Suprapubic skin (tissue), 4 donors: ENCODE measurements around the gene DIP2C. TPM values are rescaled to one million over a fixed set of nuclear protein-coding genes. Genes with fewer than 3 reads are reported as not detected.
"Not testable (repeated sequence)": the region's sequence is repeated elsewhere in the genome, so short reads cannot be mapped to it uniquely, and the experiment has no call there.

Experiments used
- DNase-seq, 2 donors: peaks; one replicate each; pipeline ENCODE4 v3.0.0-alpha.2; 2019; ENCODE audit warnings: low spot score in 2 of 2
- H3K27ac ChIP-seq: fragments of 200-600 bp; sonication (generic); one replicate; pipeline ENCODE4 v1.5.1; 2019
- H3K27me3 ChIP-seq: fragments of 200-600 bp; sonication (generic); one replicate; pipeline ENCODE4 v1.5.1; 2019
- H3K36me3 ChIP-seq: fragments of 200-600 bp; sonication (generic); one replicate; pipeline ENCODE4 v1.5.1; 2019
- H3K4me1 ChIP-seq: fragments of 200-600 bp; sonication (generic); one replicate; pipeline ENCODE4 v1.5.1; 2019
- H3K4me3 ChIP-seq: fragments of 200-600 bp; sonication (generic); one replicate; pipeline ENCODE4 v1.5.1; 2019; ENCODE audit warnings: mild to moderate bottlenecking
- H3K9me3 ChIP-seq: fragments of 200-600 bp; sonication (generic); one replicate; pipeline ENCODE4 v1.5.1; 2019
- EP300 ChIP-seq: sonication (generic); formaldehyde crosslinking; IDR thresholded peaks from one replicate; pipeline ENCODE4 v1.6.1; 2017; ENCODE audit warnings: antibody characterized with exemption
- POLR2A ChIP-seq, 2 donors: fragments of 450-650 bp; IDR thresholded peaks; one replicate each; pipeline ENCODE4 v1.6.1; 2017; ENCODE audit warnings: antibody characterized with exemption in 2 of 2, mild to moderate bottlenecking in 2 of 2, moderate library complexity in 2 of 2
- POLR2AphosphoS5 ChIP-seq, 3 donors: sonication (generic); formaldehyde crosslinking; IDR thresholded peaks; one replicate each; pipeline ENCODE4 v1.6.1; 2017; ENCODE audit warnings: antibody characterized with exemption in 3 of 3
- WGBS: methylation state at CpG from one replicate; pipeline ENCODE4 v1.1.5; 2018; 5-methylcytosine and 5-hydroxymethylcytosine counted together
- total RNA-seq, 4 donors: library from RNA; depleted of rRNA; stranded (reverse); fragments of >200 nt; gene quantifications; one replicate each; pipeline ENCODE4 v1.1.0, GENCODE V29; 2016
- TF ChIP-seq, protein P1 (sequence below), 2 donors: fragments of 200-600 bp in 1 of 2; fragments of 450-650 bp in 1 of 2; sonication (generic) in 1 of 2; IDR thresholded peaks; one replicate each; pipeline ENCODE4 v1.5.1; 2016 to 2019; ENCODE audit warnings: antibody characterized with exemption in 2 of 2, mild to moderate bottlenecking in 1 of 2, moderate library complexity in 1 of 2

The DIP2C gene
- total RNA-seq, 4 donors from 2014 or later: 6.7 to 23.3 (median 14.7) TPM

DNA sequence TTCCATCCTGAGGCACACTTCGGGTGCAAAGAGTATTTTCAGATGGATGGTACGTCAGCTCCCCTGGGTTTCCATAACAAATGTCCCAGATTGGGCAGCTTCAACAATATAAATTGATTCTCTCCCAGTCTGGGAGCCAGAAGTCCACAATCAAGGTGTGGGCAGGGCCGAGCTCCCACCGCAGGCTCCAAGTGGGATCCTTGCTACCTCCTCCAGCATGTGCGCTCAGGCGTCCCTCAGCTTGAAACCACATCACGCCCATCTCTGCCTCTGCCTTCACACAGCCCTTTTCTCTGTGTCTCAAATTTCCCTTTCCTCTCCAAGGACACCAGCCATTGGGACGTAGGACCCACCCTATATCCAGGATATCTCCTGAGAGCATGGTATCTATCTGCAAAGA, 153.5 kb downstream of the DIP2C start:
- H3K4me3 ChIP-seq: no peak overlapping the region
- no peaks in the 10 kb centered on the region for H3K4me1 ChIP-seq
- peak in 1 of 2 donors; percentile 29 for DNase-seq
- WGBS: 92% methylated on average over 8 of the region's 8 CpGs
- H3K9me3 ChIP-seq: no peaks in the 10 kb centered on the region
- no peak overlapping the region for H3K27ac ChIP-seq
- TF ChIP-seq POLR2AphosphoS5 (IDR thresholded peaks at IDR 0.05) (no peak), POLR2A (IDR thresholded peaks at IDR 0.05) (no peak), EP300 (no peak)
- H3K27me3 ChIP-seq: no peaks in the 10 kb centered on the region
- no peaks in the 10 kb centered on the region for H3K36me3 ChIP-seq

DNA sequence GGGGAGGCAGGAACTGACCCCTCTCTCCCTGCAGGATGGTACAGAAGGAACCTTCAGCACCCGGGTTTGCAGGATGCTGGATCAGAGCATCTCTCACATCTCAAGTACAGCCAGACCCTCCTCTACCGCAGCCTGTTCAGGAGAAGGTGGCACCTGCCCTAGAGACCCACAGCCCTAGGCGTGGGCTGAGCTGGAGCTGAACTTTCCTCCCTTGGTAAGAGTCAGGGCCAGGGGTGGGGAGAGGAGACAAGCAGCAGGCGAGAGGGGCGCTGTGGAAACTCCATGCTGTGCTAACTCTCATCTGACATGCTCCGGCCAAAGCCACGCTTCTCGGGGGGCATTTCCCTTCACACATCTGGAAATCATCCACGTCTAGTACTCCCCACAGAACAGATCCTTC, 154.4 kb downstream of the DIP2C start:
- no peak overlapping the region for H3K27ac ChIP-seq
- no peaks in the 10 kb centered on the region for H3K36me3 ChIP-seq
- no peaks in the 10 kb centered on the region for H3K27me3 ChIP-seq
- TF ChIP-seq EP300 (no peak), POLR2AphosphoS5 (IDR thresholded peaks at IDR 0.05) (no peak), POLR2A (IDR thresholded peaks at IDR 0.05) (no peak)
- TF ChIP-seq, protein P1, sequence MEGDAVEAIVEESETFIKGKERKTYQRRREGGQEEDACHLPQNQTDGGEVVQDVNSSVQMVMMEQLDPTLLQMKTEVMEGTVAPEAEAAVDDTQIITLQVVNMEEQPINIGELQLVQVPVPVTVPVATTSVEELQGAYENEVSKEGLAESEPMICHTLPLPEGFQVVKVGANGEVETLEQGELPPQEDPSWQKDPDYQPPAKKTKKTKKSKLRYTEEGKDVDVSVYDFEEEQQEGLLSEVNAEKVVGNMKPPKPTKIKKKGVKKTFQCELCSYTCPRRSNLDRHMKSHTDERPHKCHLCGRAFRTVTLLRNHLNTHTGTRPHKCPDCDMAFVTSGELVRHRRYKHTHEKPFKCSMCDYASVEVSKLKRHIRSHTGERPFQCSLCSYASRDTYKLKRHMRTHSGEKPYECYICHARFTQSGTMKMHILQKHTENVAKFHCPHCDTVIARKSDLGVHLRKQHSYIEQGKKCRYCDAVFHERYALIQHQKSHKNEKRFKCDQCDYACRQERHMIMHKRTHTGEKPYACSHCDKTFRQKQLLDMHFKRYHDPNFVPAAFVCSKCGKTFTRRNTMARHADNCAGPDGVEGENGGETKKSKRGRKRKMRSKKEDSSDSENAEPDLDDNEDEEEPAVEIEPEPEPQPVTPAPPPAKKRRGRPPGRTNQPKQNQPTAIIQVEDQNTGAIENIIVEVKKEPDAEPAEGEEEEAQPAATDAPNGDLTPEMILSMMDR (IDR thresholded peaks at IDR 0.05): no peak
- DNase-seq: peak in 1 of 2 donors; percentile 70
- 80% methylated on average over 6 of the region's 9 CpGs for WGBS
- no peaks in the 10 kb centered on the region for H3K4me1 ChIP-seq
- no peak overlapping the region for H3K4me3 ChIP-seq
- H3K9me3 ChIP-seq: no peaks in the 10 kb centered on the region

DNA sequence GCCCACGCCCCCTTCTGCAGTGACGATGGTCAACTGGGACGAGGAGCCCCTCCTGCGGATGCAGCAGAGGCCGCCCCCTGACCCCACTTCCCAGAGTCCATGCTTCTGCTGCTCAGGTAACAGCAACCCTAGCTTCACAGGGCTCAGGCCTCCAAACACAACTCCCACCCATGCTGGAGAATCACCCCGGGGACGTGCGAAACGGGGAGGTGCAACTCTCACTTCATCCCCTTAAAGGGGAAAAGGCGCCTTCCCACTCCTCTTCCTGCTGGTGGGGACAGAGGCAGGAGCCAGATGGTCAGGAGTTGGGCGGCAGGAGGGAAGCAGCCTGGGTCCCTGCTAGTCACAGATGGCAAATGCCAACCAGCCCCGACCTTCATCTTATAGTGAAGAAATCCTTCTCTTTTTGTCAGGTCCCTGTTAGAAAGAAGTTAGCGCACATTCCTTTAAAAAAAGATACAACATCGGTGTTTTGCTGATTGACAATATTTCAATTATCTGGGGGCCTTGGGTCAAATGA, 155.4 kb downstream of the DIP2C start:
- no peak overlapping the region for H3K27ac ChIP-seq
- no peaks in the 10 kb centered on the region for H3K9me3 ChIP-seq
- DNase-seq: peak in 1 of 2 donors; percentile 47
- H3K36me3 ChIP-seq: no peaks in the 10 kb centered on the region
- no peaks in the 10 kb centered on the region for H3K27me3 ChIP-seq
- WGBS: 83% methylated on average over 9 of the region's 14 CpGs
- no peaks in the 10 kb centered on the region for H3K4me1 ChIP-seq
- TF ChIP-seq POLR2AphosphoS5 (IDR thresholded peaks at IDR 0.05) (no peak), EP300 (no peak), POLR2A (IDR thresholded peaks at IDR 0.05) (no peak)
- TF ChIP-seq, protein P1 (IDR thresholded peaks at IDR 0.05): no peak
- no peak overlapping the region for H3K4me3 ChIP-seq

DNA sequence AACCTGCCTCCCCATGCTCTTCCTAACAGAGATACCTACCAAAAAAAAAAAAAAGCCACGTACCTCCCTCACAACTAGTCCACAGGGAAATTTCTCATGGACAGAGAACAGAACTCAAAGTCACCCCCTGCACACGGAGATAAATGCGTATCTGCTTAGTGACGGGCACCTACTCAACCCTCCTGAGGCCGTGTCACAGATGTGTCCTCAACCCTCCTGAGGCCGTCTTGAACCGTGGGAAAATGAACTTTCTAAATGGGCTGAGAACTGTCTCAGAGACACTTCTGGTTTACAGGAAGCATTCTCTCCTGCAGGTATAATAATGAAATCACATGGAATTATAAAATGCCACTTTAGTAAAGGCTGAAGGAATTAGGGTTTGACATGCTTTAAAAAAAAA, 155.9 kb downstream of the DIP2C start:
- Histone ChIP-seq H3K9me3 (no peaks in the 10 kb centered on the region), H3K27me3 (no peaks in the 10 kb centered on the region), H3K36me3 (no peaks in the 10 kb centered on the region), H3K27ac (no peak overlapping the region), H3K4me3 (no peak overlapping the region), H3K4me1 (no peaks in the 10 kb centered on the region)
- whole genome bisulfite sequencing: 85% methylated on average over 7 of the region's 7 CpGs
- TF ChIP-seq EP300 (no peak), POLR2AphosphoS5 (IDR thresholded peaks at IDR 0.05) (no peak), POLR2A (IDR thresholded peaks at IDR 0.05) (no peak)
- TF ChIP-seq, protein P1 (IDR thresholded peaks at IDR 0.05): no peak
- DNase-seq: no peak

DNA sequence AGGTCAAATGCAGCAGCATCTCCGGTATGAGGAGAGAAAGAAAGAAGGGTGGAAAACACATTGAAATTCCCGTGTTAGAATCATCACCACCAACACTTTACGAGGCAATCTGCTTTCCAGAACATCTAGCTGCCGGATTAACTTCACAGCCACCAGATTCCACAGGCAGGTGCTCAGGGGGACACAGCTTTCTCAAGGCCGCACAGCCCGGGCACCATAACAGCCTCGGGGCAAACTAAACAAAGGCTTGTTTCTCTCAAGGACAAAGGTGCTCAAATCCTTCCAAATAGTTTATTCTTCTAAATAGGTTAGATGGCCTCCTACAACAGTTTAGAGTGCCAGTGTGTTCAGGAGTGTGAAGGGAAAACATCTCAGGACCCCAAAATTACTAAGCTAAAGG, 156.3 kb downstream of the DIP2C start:
- no peaks in the 10 kb centered on the region for H3K27me3 ChIP-seq
- 81% methylated on average over 7 of the region's 7 CpGs for WGBS
- no peak overlapping the region for H3K4me3 ChIP-seq
- H3K36me3 ChIP-seq: no peaks in the 10 kb centered on the region
- H3K4me1 ChIP-seq: no peaks in the 10 kb centered on the region
- H3K9me3 ChIP-seq: no peaks in the 10 kb centered on the region
- TF ChIP-seq, protein P1 (IDR thresholded peaks at IDR 0.05): no peak
- TF ChIP-seq POLR2A (IDR thresholded peaks at IDR 0.05) (no peak), EP300 (no peak), POLR2AphosphoS5 (IDR thresholded peaks at IDR 0.05) (no peak)
- DNase-seq: peak in 1 of 2 donors; percentile 52
- H3K27ac ChIP-seq: no peak overlapping the region

DNA sequence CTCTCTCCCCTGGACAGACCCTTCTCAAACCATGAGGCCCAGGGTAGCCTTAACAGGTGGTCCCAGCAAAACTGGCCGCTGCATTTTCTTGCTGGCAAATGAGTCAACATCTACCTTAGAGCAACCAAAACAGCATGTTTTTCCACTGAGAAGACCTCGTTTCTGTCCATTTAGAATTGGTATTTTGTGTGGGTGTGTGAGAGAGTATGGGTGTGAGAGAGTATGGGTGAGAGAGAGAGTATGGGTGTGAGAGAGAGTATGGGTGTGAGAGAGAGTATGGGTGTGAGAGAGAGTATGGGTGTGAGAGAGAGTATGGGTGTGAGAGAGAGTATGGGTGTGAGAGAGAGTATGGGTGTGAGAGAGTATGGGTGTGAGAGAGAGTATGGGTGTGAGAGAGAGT, 157.1 kb downstream of the DIP2C start:
- 78% methylated on average over 2 of the region's 2 CpGs for WGBS
- H3K27ac ChIP-seq, H3K9me3 ChIP-seq, H3K36me3 ChIP-seq, H3K27me3 ChIP-seq, H3K4me3 ChIP-seq, H3K4me1 ChIP-seq: not testable (repeated sequence)
- peak in 1 of 2 donors; percentile 28 for DNase-seq
